Testis (tissue), 3 donors: ENCODE results near the gene GSN. TPM values are rescaled to one million over a fixed set of nuclear protein-coding genes. Genes with fewer than 3 reads are reported as not detected.
"Not testable (repeated sequence)": the region's sequence is repeated elsewhere in the genome, so short reads cannot be mapped to it uniquely, and the experiment has no call there.

Source experiments
- DNase-seq: peaks from one replicate; pipeline ENCODE4 v3.0.0-alpha.2; 2019
- H3K27ac ChIP-seq, 2 donors: fragments of 200-600 bp; sonication (generic); one replicate each; pipeline ENCODE4 v1.5.1; 2019
- H3K27me3 ChIP-seq: fragments of 200-600 bp; sonication (generic); one replicate; pipeline ENCODE4 v1.5.1; 2019
- H3K36me3 ChIP-seq: fragments of 200-600 bp; sonication (generic); one replicate; pipeline ENCODE4 v1.5.1; 2017; ENCODE audit warnings: low read depth; ENCODE audit errors: missing control alignments
- H3K4me1 ChIP-seq: fragments of 200-600 bp; sonication (generic); one replicate; pipeline ENCODE4 v1.5.1; 2019
- H3K4me3 ChIP-seq, 2 donors: fragments of 200-600 bp; sonication (generic); one replicate each; pipeline ENCODE4 v1.5.1; 2017 to 2019
- H3K9me3 ChIP-seq: fragments of 200-600 bp; sonication (generic); one replicate; pipeline ENCODE4 v1.5.1; 2017
- POLR2A ChIP-seq: fragments of 450-650 bp; IDR thresholded peaks from one replicate; pipeline ENCODE4 v1.6.1; 2017; ENCODE audit warnings: antibody characterized with exemption, mild to moderate bottlenecking, moderate library complexity
- WGBS, 2 donors: methylation state at CpG; one replicate each; pipeline ENCODE4 v1.1.5; 2018; 5-methylcytosine and 5-hydroxymethylcytosine counted together
- intact Hi-C: fragments of 100-400 bp; cut with DNase I; formaldehyde crosslinking; loops from one replicate; pipeline ENCODE4 v1.15.1; 2023; ENCODE audit warnings: low total_unique reads
- polyA plus RNA-seq: library from polyadenylated mRNA; stranded (reverse); fragments of 350-450 nt; fragmentation: Illumina TruSeq; extraction: RNeasy Lipid Tissue Mini Kit (QIAGEN cat#74804); gene quantifications from one replicate; pipeline ENCODE4 v1.2.3, GENCODE V29; 2014; ENCODE audit warnings: low read depth, low replicate concordance; ENCODE audit not compliant: insufficient read depth
- total RNA-seq, 2 donors: library from RNA; depleted of rRNA; stranded (reverse); fragments of >200 nt; gene quantifications; one replicate each; pipeline ENCODE4 v1.2.3, GENCODE V29; 2016
- TF ChIP-seq, protein P1 (sequence below), 3 experiments: fragments of 450-650 bp in 2 of 3; fragments of 200-600 bp in 1 of 3; sonication (generic) in 1 of 3; IDR thresholded peaks; one replicate each; pipeline ENCODE4 v1.5.1; 2016 to 2019; ENCODE audit warnings: antibody characterized with exemption in 3 of 3, mild to moderate bottlenecking in 2 of 3, moderate library complexity in 1 of 3

The GSN gene
- total and polyA plus RNA-seq, 3 donors from 2014 or later, result 206 to 392 (median 356) TPM

DNA sequence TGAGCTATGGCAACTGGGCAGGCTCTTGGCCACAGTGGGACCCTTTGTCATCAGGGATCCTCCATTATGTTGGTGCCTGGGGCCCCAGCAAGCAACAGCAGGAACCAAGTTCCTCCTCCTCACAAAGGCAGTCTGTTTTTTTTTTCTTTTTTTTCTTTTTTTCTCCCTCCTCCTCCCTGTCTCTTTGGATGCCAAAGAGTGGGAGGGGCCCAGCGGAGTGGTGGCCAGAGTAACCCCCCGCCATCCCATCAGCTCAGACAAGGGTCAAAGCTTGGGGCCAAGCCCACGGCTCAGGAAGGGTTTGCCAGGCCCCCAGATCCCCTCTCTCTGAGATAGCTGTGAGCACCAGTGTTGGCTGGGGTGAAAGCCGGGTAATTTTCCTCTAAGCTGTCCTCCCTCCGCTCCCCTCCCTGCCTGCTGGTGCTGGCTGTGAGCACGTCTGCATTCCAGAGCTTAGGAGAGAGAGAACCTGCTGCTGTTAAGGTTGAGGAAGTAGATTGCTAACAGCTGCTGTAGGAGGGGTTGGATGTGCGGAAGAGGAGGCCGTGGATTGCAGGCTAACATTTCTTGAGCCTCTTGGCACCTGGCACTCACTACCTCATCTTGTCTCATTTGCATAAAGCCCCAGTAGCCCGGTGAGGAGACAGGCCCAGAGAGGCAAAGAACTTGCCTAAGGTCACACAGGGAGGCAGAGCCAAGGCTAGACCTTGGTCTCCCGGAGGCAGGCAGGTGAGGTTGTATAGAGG lies 21.2 kb downstream of the GSN start:
- Histone ChIP-seq H3K36me3 (no peaks in the 10 kb centered on the region), H3K27ac (peak overlapping the region; percentile 91 to 94), H3K9me3 (no peaks in the 10 kb centered on the region), H3K4me1 (peaks cover 70% of the 10 kb centered on the region), H3K27me3 (no peaks in the 10 kb centered on the region), H3K4me3 (no peak overlapping the region)
- intact Hi-C loops, result no loop called here
- TF ChIP-seq, protein P1, sequence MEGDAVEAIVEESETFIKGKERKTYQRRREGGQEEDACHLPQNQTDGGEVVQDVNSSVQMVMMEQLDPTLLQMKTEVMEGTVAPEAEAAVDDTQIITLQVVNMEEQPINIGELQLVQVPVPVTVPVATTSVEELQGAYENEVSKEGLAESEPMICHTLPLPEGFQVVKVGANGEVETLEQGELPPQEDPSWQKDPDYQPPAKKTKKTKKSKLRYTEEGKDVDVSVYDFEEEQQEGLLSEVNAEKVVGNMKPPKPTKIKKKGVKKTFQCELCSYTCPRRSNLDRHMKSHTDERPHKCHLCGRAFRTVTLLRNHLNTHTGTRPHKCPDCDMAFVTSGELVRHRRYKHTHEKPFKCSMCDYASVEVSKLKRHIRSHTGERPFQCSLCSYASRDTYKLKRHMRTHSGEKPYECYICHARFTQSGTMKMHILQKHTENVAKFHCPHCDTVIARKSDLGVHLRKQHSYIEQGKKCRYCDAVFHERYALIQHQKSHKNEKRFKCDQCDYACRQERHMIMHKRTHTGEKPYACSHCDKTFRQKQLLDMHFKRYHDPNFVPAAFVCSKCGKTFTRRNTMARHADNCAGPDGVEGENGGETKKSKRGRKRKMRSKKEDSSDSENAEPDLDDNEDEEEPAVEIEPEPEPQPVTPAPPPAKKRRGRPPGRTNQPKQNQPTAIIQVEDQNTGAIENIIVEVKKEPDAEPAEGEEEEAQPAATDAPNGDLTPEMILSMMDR (IDR thresholded peaks at IDR 0.05), result no peak
- TF ChIP-seq POLR2A, result no peak
- 15 to 23% methylated on average over 10 of the region's 10 CpGs for WGBS, 2 donors
- peak; percentile 77 for DNase-seq

DNA sequence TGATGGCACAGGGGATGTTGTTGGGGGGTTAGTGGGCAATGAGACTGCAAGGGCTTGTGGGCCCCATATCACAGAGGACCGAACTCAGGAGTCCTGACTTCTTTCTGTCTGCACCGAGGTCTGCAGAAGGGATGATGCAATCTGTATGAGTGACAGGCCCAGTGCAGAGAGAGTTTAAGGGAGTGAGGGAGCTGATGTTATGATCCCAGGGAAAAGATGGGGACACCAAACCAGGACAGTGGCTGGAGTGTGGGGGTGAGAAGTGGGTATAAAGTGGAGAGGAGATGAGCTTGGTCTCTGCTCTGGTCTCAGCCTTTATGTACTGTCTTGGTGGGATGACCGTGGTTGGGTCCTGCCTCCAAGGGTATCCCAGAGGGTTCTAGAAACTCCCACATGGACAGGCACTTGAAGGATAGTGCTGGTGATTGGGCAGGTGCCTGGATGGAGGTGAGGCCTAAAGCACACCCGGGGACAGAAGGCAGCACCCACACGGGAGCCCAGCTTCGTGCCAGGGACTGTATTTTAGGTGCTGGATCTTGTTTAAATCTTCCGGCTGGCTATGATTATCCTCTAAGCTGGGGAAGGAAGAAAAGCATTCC lies 21.9 kb downstream of the GSN start:
- Histone ChIP-seq H3K9me3 (no peaks in the 10 kb centered on the region), H3K27me3 (no peaks in the 10 kb centered on the region), H3K36me3 (no peaks in the 10 kb centered on the region), H3K4me3 (no peak overlapping the region), H3K4me1 (peaks cover 70% of the 10 kb centered on the region), H3K27ac (peak overlapping the region; percentile 91 to 94)
- WGBS, 2 donors, result 44 to 52% methylated on average over 7 of the region's 7 CpGs
- DNase-seq, result no peak
- intact Hi-C loops, result no loop called here
- no peak for TF ChIP-seq POLR2A
- TF ChIP-seq, protein P1 (IDR thresholded peaks at IDR 0.05), result no peak

DNA sequence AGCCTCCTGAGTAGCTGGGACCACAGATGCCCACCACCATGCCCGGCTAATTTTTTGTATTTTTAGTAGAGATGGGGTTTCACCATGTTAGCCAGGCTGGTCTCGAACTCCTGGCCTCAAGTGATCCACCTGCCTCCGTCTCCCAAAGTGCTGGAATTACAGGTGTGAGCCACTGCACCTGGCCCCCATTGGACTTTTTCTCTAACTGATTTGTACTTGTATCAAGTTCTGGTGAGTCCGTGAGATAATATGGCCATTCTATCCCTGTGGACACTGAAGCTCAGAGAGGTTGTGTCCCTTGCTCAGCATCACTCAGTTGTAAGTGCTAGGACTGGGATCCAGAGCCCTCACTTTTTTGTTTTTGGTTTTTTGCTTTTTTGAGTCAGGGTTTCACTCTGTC lies 23.6 kb downstream of the GSN start:
- H3K4me3 ChIP-seq, H3K36me3 ChIP-seq, H3K27me3 ChIP-seq, H3K9me3 ChIP-seq, intact Hi-C loops, DNase-seq: not testable (repeated sequence)
- WGBS, 2 donors, result 69 to 79% methylated on average over 4 of the region's 4 CpGs
- peaks cover 69% of the 10 kb centered on the region for H3K4me1 ChIP-seq
- peak overlapping the region in 1 of 2 donors; percentile 87 for H3K27ac ChIP-seq

DNA sequence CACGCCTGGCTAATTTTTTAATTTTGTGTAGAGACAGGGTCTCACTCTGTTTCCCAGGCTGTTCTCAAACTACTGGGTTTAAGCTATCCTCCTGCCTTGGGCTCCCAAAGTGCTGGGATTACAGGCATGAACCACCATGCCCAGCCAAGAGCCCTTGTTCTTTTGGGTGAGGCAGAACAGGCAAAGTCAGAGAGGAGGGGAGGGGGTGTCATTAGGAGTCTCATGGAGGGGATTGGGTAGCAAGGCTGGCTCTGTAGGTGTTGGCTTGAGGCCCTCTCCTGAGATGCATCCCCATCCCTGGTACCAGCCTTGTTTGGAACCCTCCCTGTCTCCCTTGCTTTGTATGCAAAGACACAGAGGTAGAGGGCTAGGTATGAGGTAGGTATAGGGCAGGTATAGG lies 24.1 kb downstream of the GSN start:
- no peak for DNase-seq
- TF ChIP-seq, protein P1 (IDR thresholded peaks at IDR 0.05), result no peak
- no peak for TF ChIP-seq POLR2A
- Histone ChIP-seq H3K27ac (peak overlapping the region in 1 of 2 donors; percentile 87), H3K4me3 (no peak overlapping the region), H3K9me3 (no peaks in the 10 kb centered on the region), H3K27me3 (no peaks in the 10 kb centered on the region), H3K36me3 (no peaks in the 10 kb centered on the region), H3K4me1 (peaks cover 70% of the 10 kb centered on the region)
- 71 to 94% methylated on average over 1 of the region's 1 CpG for WGBS, 2 donors
- intact Hi-C loops, result no loop called here

DNA sequence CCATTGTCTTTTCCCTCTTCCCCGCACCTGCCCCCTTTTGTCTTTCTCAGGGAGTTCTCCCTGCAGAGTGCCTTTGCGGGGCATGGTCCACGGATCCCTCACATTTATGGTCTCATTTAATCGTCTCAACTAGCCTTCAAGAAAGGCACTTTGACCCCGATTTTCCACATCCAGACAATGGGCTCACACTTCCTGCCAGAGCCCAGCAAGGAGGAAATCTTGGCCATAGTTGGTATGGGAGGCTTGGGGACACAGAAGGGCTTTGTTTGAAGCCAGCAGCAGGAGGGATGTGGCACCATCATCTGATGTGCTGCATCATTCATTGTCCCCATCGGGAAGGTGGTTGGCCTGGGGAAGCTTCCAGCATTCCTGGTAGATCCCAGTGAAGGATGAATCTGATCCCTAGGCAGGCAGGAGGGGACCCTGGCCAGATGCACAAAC lies 24.9 kb downstream of the GSN start:
- Histone ChIP-seq H3K36me3 (no peaks in the 10 kb centered on the region), H3K27me3 (no peaks in the 10 kb centered on the region), H3K4me1 (peaks cover 69% of the 10 kb centered on the region), H3K27ac (peak overlapping the region in 1 of 2 donors; percentile 87), H3K4me3 (no peak overlapping the region), H3K9me3 (no peaks in the 10 kb centered on the region)
- DNase-seq, result no peak
- TF ChIP-seq, protein P1 (IDR thresholded peaks at IDR 0.05), result no peak
- no peak for TF ChIP-seq POLR2A
- WGBS, 2 donors, result 81 to 82% methylated on average over 5 to 6 of the region's 6 CpGs
- intact Hi-C loops, result no loop called here
